22Rv1 (cell line): ENCODE measurements around the gene PLA2G12A.

Source experiments
- ZFX ChIP-seq: fragments of 450-650 bp; IDR thresholded peaks from 2 replicates; pipeline ENCODE4 v1.6.1; 2017; ENCODE audit warnings: antibody characterized with exemption, borderline replicate concordance
- TF ChIP-seq, protein P1 (sequence below): fragments of 450-650 bp; IDR thresholded peaks from 2 replicates; pipeline ENCODE4 v1.5.1; 2017; ENCODE audit warnings: mild to moderate bottlenecking

DNA sequence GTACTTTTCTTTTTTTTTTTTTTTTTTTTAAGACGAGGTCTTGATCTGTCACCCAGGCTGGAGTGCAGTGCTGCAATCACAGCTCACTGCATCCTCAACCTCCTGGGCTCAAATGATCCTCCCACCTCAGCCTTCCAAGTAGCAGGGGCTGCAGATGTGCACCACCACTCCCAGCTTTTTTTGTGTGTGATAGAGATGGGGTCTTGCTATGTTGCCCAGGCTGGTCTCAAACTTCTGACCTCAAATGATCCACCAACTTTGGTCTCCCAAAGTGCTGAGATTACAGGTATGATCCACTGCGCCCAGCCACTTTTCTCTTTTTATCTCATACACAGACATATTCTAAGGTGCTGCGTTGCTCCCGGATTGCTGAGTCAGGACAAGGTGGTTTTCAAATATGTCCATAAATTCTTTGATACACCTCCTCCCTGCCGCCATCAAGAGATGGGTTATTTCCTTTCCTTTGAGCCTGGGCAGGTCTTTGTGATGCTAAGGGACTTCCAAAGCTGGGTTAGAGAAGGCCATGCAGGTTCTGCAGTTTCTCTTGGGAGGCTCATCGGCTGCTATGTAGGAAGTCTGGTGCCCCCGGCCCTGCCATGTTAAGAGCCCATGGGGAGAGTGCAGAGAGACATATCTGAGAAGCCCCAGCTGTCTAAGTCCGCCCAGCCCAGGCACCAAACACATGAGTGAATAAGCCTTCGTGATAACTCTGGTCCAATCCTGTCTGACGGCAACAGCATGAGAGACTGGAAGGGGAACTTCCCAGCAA, 8.4 kb upstream of the PLA2G12A start:
- TF ChIP-seq, protein P1, sequence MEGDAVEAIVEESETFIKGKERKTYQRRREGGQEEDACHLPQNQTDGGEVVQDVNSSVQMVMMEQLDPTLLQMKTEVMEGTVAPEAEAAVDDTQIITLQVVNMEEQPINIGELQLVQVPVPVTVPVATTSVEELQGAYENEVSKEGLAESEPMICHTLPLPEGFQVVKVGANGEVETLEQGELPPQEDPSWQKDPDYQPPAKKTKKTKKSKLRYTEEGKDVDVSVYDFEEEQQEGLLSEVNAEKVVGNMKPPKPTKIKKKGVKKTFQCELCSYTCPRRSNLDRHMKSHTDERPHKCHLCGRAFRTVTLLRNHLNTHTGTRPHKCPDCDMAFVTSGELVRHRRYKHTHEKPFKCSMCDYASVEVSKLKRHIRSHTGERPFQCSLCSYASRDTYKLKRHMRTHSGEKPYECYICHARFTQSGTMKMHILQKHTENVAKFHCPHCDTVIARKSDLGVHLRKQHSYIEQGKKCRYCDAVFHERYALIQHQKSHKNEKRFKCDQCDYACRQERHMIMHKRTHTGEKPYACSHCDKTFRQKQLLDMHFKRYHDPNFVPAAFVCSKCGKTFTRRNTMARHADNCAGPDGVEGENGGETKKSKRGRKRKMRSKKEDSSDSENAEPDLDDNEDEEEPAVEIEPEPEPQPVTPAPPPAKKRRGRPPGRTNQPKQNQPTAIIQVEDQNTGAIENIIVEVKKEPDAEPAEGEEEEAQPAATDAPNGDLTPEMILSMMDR = no peak
- TF ChIP-seq ZFX = no peak
